H9 (cell line): ENCODE measurements around the gene CLRN1. TPM values are rescaled to one million over a fixed set of nuclear protein-coding genes. Genes with fewer than 3 reads are reported as not detected.

Source experiments
- DNase-seq: peaks from one replicate; pipeline ENCODE4 v3.0.0-alpha.2; 2017
- H2AFZ ChIP-seq: one replicate; pipeline ENCODE4 v1.6.1; 2013; ENCODE audit warnings: mild to moderate bottlenecking, low read length, control low read depth, moderate library complexity
- H2AK5ac ChIP-seq: 2 replicates; pipeline ENCODE4 v1.6.1; 2013; ENCODE audit warnings: low read length, control low read depth, mixed read lengths; ENCODE audit not compliant: insufficient read length
- H2BK120ac ChIP-seq: one replicate; pipeline ENCODE4 v1.6.1; 2013; ENCODE audit warnings: low read depth, mild to moderate bottlenecking, low read length, control low read depth, inconsistent platforms; ENCODE audit not compliant: poor library complexity, severe bottlenecking
- H2BK12ac ChIP-seq: 2 replicates; pipeline ENCODE4 v1.6.1; 2013; ENCODE audit warnings: low read length, control low read depth, mixed read lengths, low read depth; ENCODE audit not compliant: insufficient read length
- H2BK15ac ChIP-seq: 2 replicates; pipeline ENCODE4 v1.6.1; 2013; ENCODE audit warnings: low read depth, low read length, control low read depth
- H2BK20ac ChIP-seq: one replicate; pipeline ENCODE4 v1.6.1; 2013; ENCODE audit warnings: low read depth, mild to moderate bottlenecking, low read length, control low read depth, inconsistent platforms; ENCODE audit not compliant: poor library complexity, severe bottlenecking
- H2BK5ac ChIP-seq: 2 replicates; pipeline ENCODE4 v1.6.1; 2013; ENCODE audit warnings: low read length, control low read depth, mixed read lengths; ENCODE audit not compliant: insufficient read length
- H3K14ac ChIP-seq: 2 replicates; pipeline ENCODE4 v1.6.1; 2013; ENCODE audit warnings: low read length, control low read depth; ENCODE audit not compliant: insufficient read depth
- H3K18ac ChIP-seq: 2 replicates; pipeline ENCODE4 v1.6.1; 2013; ENCODE audit warnings: low read depth, mild to moderate bottlenecking, mixed read lengths, low read length, control low read depth; ENCODE audit not compliant: insufficient read length
- H3K23ac ChIP-seq: 2 replicates; pipeline ENCODE4 v1.6.1; 2013; ENCODE audit warnings: low read length, control low read depth, mixed read lengths, low read depth; ENCODE audit not compliant: insufficient read length
- H3K23me2 ChIP-seq: 2 replicates; pipeline ENCODE4 v1.6.1; 2013; ENCODE audit warnings: low read depth, mild to moderate bottlenecking, mixed read lengths, low read length, control low read depth; ENCODE audit not compliant: insufficient read length, poor library complexity, severe bottlenecking
- H3K27ac ChIP-seq: 2 replicates; pipeline ENCODE4 v1.5.1; 2013; ENCODE audit warnings: low read length, control low read depth, mixed read lengths, low read depth; ENCODE audit not compliant: insufficient read length
- H3K27me3 ChIP-seq: 2 replicates; pipeline ENCODE4 v1.6.1; 2013; ENCODE audit warnings: low read length, control low read depth, inconsistent platforms; ENCODE audit not compliant: insufficient read depth
- H3K4ac ChIP-seq: 2 replicates; pipeline ENCODE4 v1.6.1; 2013; ENCODE audit warnings: low read depth, mild to moderate bottlenecking, control low read depth, inconsistent platforms, low read length, moderate library complexity
- H3K4me1 ChIP-seq: 2 replicates; pipeline ENCODE4 v1.6.1; 2013; ENCODE audit warnings: low read length, control low read depth, inconsistent platforms; ENCODE audit not compliant: insufficient read depth
- H3K4me2 ChIP-seq: 2 replicates; pipeline ENCODE4 v1.6.1; 2013; ENCODE audit warnings: low read length, control low read depth, mixed read lengths; ENCODE audit not compliant: insufficient read length, insufficient read depth
- H3K56ac ChIP-seq: 2 replicates; pipeline ENCODE4 v1.6.1; 2013; ENCODE audit warnings: low read depth, mild to moderate bottlenecking, mixed read lengths, low read length, control low read depth; ENCODE audit not compliant: insufficient read length
- H3K79me1 ChIP-seq: 2 replicates; pipeline ENCODE4 v1.6.1; 2013; ENCODE audit warnings: low read depth, mild to moderate bottlenecking, moderate library complexity, low read length, control low read depth, inconsistent platforms; ENCODE audit not compliant: insufficient read depth, poor library complexity, severe bottlenecking
- H3K79me2 ChIP-seq: 2 replicates; pipeline ENCODE4 v1.6.1; 2013; ENCODE audit warnings: low read length, control low read depth, inconsistent platforms; ENCODE audit not compliant: insufficient read depth
- H3K9ac ChIP-seq: 2 replicates; pipeline ENCODE4 v1.6.1; 2013; ENCODE audit warnings: low read length, control low read depth, mixed read lengths; ENCODE audit not compliant: insufficient read length; ENCODE audit errors: extremely low read depth
- H3K9me3 ChIP-seq: one replicate; pipeline ENCODE4 v1.6.1; 2013; ENCODE audit warnings: low read depth, low read length, inconsistent platforms; ENCODE audit not compliant: control insufficient read depth
- H3T11ph ChIP-seq: one replicate; pipeline ENCODE4 v1.6.1; 2013; ENCODE audit warnings: mild to moderate bottlenecking, low read length, control low read depth, inconsistent platforms
- H4K20me1 ChIP-seq: one replicate; pipeline ENCODE4 v1.6.1; 2013; ENCODE audit not compliant: control insufficient read depth, insufficient read length, insufficient read depth
- H4K5ac ChIP-seq: 2 replicates; pipeline ENCODE4 v1.6.1; 2013; ENCODE audit warnings: low read depth, mild to moderate bottlenecking, mixed read lengths, low read length, control low read depth; ENCODE audit not compliant: insufficient read length
- H4K8ac ChIP-seq: replicated peaks from 2 replicates; pipeline ENCODE4 v1.6.1; 2013; ENCODE audit warnings: low read length, control low read depth, mixed read lengths, low read depth; ENCODE audit not compliant: insufficient read length
- H4K91ac ChIP-seq: 2 replicates; pipeline ENCODE4 v1.6.1; 2013; ENCODE audit warnings: low read depth, mild to moderate bottlenecking, moderate library complexity, mixed read lengths, low read length, control low read depth; ENCODE audit not compliant: insufficient read length
- H3K27ac Mint-ChIP-seq, 3 experiments: 2 replicates in 2 of 3; 3 replicates in 1 of 3; pipeline ENCODE4 v1.8.0; 2020 to 2021; ENCODE audit warnings: mixed read lengths in 3 of 3, mild to moderate bottlenecking in 1 of 3, moderate library complexity in 1 of 3
- H3K27me3 Mint-ChIP-seq: 2 replicates; pipeline ENCODE4 v1.8.0; 2021; ENCODE audit warnings: low read depth, mild to moderate bottlenecking, moderate library complexity, mixed read lengths
- H3K36me3 Mint-ChIP-seq, 3 experiments: 2 replicates in 2 of 3; 3 replicates in 1 of 3; pipeline ENCODE4 v1.8.0; 2020 to 2021; ENCODE audit warnings: low read depth in 3 of 3, mixed read lengths in 3 of 3; ENCODE audit not compliant: insufficient read depth in 1 of 3
- H3K4me1 Mint-ChIP-seq, 2 experiments: 2 replicates each; pipeline ENCODE4 v1.8.0; 2020; ENCODE audit warnings: mixed read lengths in 2 of 2
- H3K4me3 Mint-ChIP-seq, 2 experiments: 2 replicates in 1 of 2; 3 replicates in 1 of 2; pipeline ENCODE4 v1.8.0; 2020 to 2021; ENCODE audit warnings: mild to moderate bottlenecking in 2 of 2, mixed read lengths in 2 of 2, moderate library complexity in 1 of 2
- H3K9me3 Mint-ChIP-seq, 2 experiments: 2 replicates in 1 of 2; 3 replicates in 1 of 2; pipeline ENCODE4 v1.8.0; 2020; ENCODE audit warnings: mild to moderate bottlenecking in 2 of 2, mixed read lengths in 2 of 2, moderate library complexity in 1 of 2
- CTCF ChIP-seq: fragments of 200-600 bp; sonication (generic); conservative IDR thresholded peaks from 3 replicates; pipeline ENCODE4 v1.8.0; 2021; ENCODE audit warnings: antibody characterized with exemption, mild to moderate bottlenecking
- WGBS: extraction: QIAGEN DNeasy Blood & Tissue Kit; methylation state at CpG from one replicate; pipeline ENCODE4 v1.1.7; 2013; ENCODE audit warnings: missing lambda C conversion rate, low lambda C conversion rate, mixed read lengths; ENCODE audit not compliant: insufficient read length; ENCODE audit errors: extremely low coverage; 5-methylcytosine and 5-hydroxymethylcytosine counted together
- total RNA-seq: library from RNA; stranded (reverse); gene quantifications from 2 replicates; pipeline ENCODE4 v1.2.1, GENCODE V29; 2021

Gene CLRN1
- total RNA-seq, 1 experiment from 2014 or later = not detected

DNA sequence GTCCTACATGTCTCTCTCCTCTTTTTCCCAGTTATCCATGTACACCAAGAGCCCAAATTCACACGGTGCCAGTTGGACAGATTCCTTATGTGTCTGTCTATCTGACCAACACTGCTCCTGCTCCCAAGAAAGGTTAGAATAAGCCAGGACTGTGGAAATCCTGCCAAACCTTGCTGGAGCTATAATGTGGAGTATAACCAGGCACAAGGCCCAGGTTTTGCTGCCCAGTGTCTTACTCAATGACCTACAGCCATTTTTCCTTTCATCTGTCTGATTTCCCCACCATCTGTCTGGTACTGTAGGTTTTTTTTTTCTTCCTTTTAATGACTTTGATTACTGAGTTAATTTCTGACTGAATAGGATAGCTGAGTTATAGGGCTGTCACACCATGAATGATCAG, 40.8 kb downstream of the CLRN1 start:
- no peak overlapping the region for H3K23ac ChIP-seq
- H2AK5ac ChIP-seq = no peak overlapping the region
- H3K4me2 ChIP-seq = no peak overlapping the region
- no peaks in the 10 kb centered on the region for H3K4me1 Mint-ChIP-seq
- H3K79me1 ChIP-seq = no peaks in the 10 kb centered on the region
- H2BK120ac ChIP-seq = no peak overlapping the region
- H3K36me3 Mint-ChIP-seq = no peaks in the 10 kb centered on the region
- H3K27ac Mint-ChIP-seq = no peak overlapping the region
- H3K56ac ChIP-seq = no peak overlapping the region
- H4K5ac ChIP-seq = no peak overlapping the region
- H3K27ac ChIP-seq = no peak overlapping the region
- no peak overlapping the region for H3K4ac ChIP-seq
- TF ChIP-seq CTCF = no peak
- H2BK12ac ChIP-seq = no peak overlapping the region
- H3K4me3 Mint-ChIP-seq = no peak overlapping the region
- H3K23me2 ChIP-seq = no peaks in the 10 kb centered on the region
- H3K9ac ChIP-seq = no peak overlapping the region
- no peaks in the 10 kb centered on the region; the same call in 1 of the 2 replicates for H3K27me3 Mint-ChIP-seq
- no peaks in the 10 kb centered on the region for H3K27me3 ChIP-seq
- no peaks in the 10 kb centered on the region for H3K4me1 ChIP-seq
- no peaks in the 10 kb centered on the region for H3K9me3 ChIP-seq
- no peak overlapping the region for H2BK5ac ChIP-seq
- no peak for DNase-seq
- H4K91ac ChIP-seq = no peak overlapping the region
- H4K8ac ChIP-seq = no peak overlapping the region
- no peak overlapping the region for H2BK20ac ChIP-seq
- H3K14ac ChIP-seq = no peak overlapping the region
- H3T11ph ChIP-seq = no peak overlapping the region
- H3K79me2 ChIP-seq = no peaks in the 10 kb centered on the region
- no CpG with 5 or more reads among the region's 1 CpG for WGBS
- H4K20me1 ChIP-seq = no peaks in the 10 kb centered on the region
- H2BK15ac ChIP-seq = no peak overlapping the region
- no peak overlapping the region for H3K18ac ChIP-seq
- H3K9me3 Mint-ChIP-seq = no peaks in the 10 kb centered on the region
- no peak overlapping the region for H2AFZ ChIP-seq
